GM23248 (cell line): ENCODE measurements around the gene CFAP251. TPM values are rescaled to one million over a fixed set of nuclear protein-coding genes. Genes with fewer than 3 reads are reported as not detected.

ENCODE experiments used
- DNase-seq: peaks from one replicate; pipeline ENCODE4 v3.0.0-alpha.2; 2015
- H2AFZ ChIP-seq: fragments of 200-600 bp; sonication (generic); 2 replicates; pipeline ENCODE4 v1.6.1; 2016; ENCODE audit warnings: antibody characterized with exemption
- H3F3A ChIP-seq: fragments of 200-600 bp; sonication (generic); 2 replicates; pipeline ENCODE4 v1.6.1; 2016; ENCODE audit warnings: mild to moderate bottlenecking, antibody characterized with exemption, mixed run types; ENCODE audit not compliant: insufficient read depth
- H3K27ac ChIP-seq: fragments of 200-600 bp; sonication (generic); 2 replicates; pipeline ENCODE4 v1.5.1; 2016; ENCODE audit warnings: mild to moderate bottlenecking
- H3K27me3 ChIP-seq: fragments of 200-600 bp; sonication (generic); replicated peaks from 2 replicates; pipeline ENCODE4 v1.6.1; 2016; ENCODE audit warnings: mild to moderate bottlenecking; ENCODE audit not compliant: insufficient read depth
- H3K36me3 ChIP-seq: fragments of 200-600 bp; sonication (generic); 2 replicates; pipeline ENCODE4 v1.6.1; 2016; ENCODE audit warnings: low read depth, mild to moderate bottlenecking
- H3K4me1 ChIP-seq: fragments of 200-600 bp; sonication (generic); 2 replicates; pipeline ENCODE4 v1.6.1; 2016; ENCODE audit warnings: mild to moderate bottlenecking; ENCODE audit not compliant: insufficient read depth
- H3K4me2 ChIP-seq: fragments of 200-600 bp; sonication (generic); one replicate; pipeline ENCODE4 v1.6.1; 2016; ENCODE audit warnings: mild to moderate bottlenecking; ENCODE audit not compliant: unreplicated experiment
- H3K4me3 ChIP-seq: fragments of 200-600 bp; sonication (generic); 2 replicates; pipeline ENCODE4 v1.5.1; 2016; ENCODE audit warnings: mild to moderate bottlenecking
- H3K79me2 ChIP-seq: fragments of 200-600 bp; sonication (generic); 2 replicates; pipeline ENCODE4 v1.6.1; 2016; ENCODE audit warnings: mild to moderate bottlenecking; ENCODE audit not compliant: insufficient read depth
- H3K9ac ChIP-seq: fragments of 200-600 bp; sonication (generic); 2 replicates; pipeline ENCODE4 v1.6.1; 2016; ENCODE audit warnings: mild to moderate bottlenecking
- H3K9me2 ChIP-seq: fragments of 200-600 bp; sonication (generic); 2 replicates; pipeline ENCODE4 v1.6.1; 2016; ENCODE audit warnings: mixed run types, mild to moderate bottlenecking, moderate library complexity; ENCODE audit not compliant: insufficient read depth
- H3K9me3 ChIP-seq: fragments of 200-600 bp; sonication (generic); one replicate; pipeline ENCODE4 v1.6.1; 2017; ENCODE audit warnings: low read depth
- H4K20me1 ChIP-seq: fragments of 200-600 bp; sonication (generic); 2 replicates; pipeline ENCODE4 v1.6.0; 2016; ENCODE audit not compliant: insufficient read depth
- EZH2 ChIP-seq: fragments of 200-600 bp; sonication (generic); IDR thresholded peaks from 2 replicates; pipeline ENCODE4 v1.6.1; 2018; ENCODE audit warnings: antibody characterized with exemption, mild to moderate bottlenecking; ENCODE audit not compliant: insufficient read depth, poor library complexity, severe bottlenecking
- EZH2phosphoT487 ChIP-seq: fragments of 200-600 bp; sonication (generic); IDR thresholded peaks from 2 replicates; pipeline ENCODE4 v1.6.1; 2018; ENCODE audit warnings: antibody characterized with exemption, moderate library complexity, mild to moderate bottlenecking, low read depth; ENCODE audit not compliant: insufficient read depth
- WGBS, 2 experiments: methylation state at CpG; one replicate each; pipeline ENCODE4 v1.1.6; 2015 to 2017; ENCODE audit warnings: low lambda C conversion rate in 2 of 2, low coverage in 1 of 2; ENCODE audit errors: missing lambda C conversion rate in 2 of 2; 5-methylcytosine and 5-hydroxymethylcytosine counted together
- in situ Hi-C: fragments of 300-500 bp; cut with MboI; formaldehyde crosslinking; loops from 2 replicates; pipeline ENCODE4 v1.15.0; 2020
- polyA plus RNA-seq: library from polyadenylated mRNA; unstranded; fragments of >200 nt; fragmentation: Nextera tagmentation; extraction: Ambion mirVana; gene quantifications from 2 replicates; pipeline ENCODE4 v1.2.1, GENCODE V29; 2016
- total RNA-seq: library from RNA; depleted of rRNA; stranded (reverse); fragments of >200 nt; shearing (Covaris generic); gene quantifications from 2 replicates; pipeline ENCODE4 v1.2.3, GENCODE V29; 2014

The CFAP251 gene
- total and polyA plus RNA-seq, 2 experiments from 2014 or later: 0.58 to 1.6 TPM

DNA sequence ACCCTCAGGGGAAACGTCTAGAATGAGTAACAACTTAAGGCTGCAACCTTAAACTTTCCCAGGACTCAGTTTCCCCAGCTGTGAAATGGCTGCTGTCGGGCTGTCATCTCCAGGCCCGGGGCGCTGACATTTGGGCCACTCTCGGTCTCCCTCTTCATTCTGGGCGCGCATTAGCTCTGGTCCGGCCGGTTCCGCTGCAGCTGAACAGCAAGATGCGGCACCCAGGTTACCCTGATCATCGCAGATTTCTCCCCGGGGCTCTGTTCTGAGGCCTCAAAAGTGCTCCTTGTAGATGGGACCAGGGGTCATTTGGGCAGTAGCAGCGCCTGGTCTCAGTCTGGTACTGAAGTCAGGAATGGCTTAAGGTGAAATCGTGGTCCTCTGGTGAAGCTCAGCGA is 102.4 kb downstream of the CFAP251 start:
- H3F3A ChIP-seq: no peaks in the 10 kb centered on the region
- H2AFZ ChIP-seq: peak overlapping the region; percentile 78
- 76 to 82% methylated on average over 15 to 16 of the region's 16 CpGs for WGBS, 2 experiments
- peak overlapping the region; percentile 57 for H3K4me2 ChIP-seq
- H4K20me1 ChIP-seq: no peaks in the 10 kb centered on the region
- in situ Hi-C loops: no loop called here
- H3K9me2 ChIP-seq: no peaks in the 10 kb centered on the region
- H3K9me3 ChIP-seq: no peaks in the 10 kb centered on the region
- DNase-seq: no peak
- H3K4me3 ChIP-seq: peak overlapping the region; percentile 74; the same call in 1 of the 2 replicates
- no peaks in the 10 kb centered on the region for H3K36me3 ChIP-seq
- TF ChIP-seq EZH2phosphoT487 (no peak), EZH2 (no peak)
- H3K4me1 ChIP-seq: 0 out of 2 replicates have a peak, but pooled peaks cover 5% of the 10 kb centered on the region
- H3K9ac ChIP-seq: no peak overlapping the region
- H3K79me2 ChIP-seq: peaks cover 7% of the 10 kb centered on the region; the same call in 1 of the 2 replicates
- peaks cover 4% of the 10 kb centered on the region; the same call in 1 of the 2 replicates for H3K27me3 ChIP-seq
- no peak overlapping the region for H3K27ac ChIP-seq

DNA sequence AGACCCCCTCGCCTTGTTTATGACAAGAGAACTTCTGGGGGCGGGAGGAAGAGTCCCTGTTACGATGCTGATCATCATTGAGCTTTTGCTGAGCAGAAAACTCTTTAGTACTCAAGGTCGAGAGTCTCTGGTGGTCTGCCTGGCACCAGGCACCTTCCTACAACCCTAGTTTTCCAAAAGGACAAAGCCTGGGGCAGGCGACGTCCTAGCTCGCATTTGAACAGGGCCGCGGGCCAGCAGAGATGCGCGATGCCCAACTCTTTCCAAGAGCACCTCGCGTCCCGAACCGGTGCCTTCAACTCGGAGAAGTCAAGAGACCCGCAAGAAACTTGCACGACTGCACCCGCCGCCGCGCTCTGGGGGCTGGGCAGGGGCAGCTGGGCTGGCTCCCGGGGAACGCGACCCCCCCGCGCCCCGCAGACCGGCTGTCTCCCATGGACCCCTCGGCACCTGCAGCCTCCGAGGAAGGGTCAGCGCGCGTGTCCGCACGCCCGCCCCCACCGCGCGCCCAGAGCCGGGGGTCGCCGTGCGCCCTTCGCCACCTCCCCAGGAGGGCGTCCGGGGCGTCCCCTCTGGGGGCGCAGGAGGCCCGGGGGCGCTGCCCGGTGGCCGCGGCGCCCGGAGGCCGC is 102.9 kb downstream of the CFAP251 start:
- peaks cover 7% of the 10 kb centered on the region; the same call in 1 of the 2 replicates for H3K79me2 ChIP-seq
- no peaks in the 10 kb centered on the region for H3K36me3 ChIP-seq
- H4K20me1 ChIP-seq: no peaks in the 10 kb centered on the region
- H3K4me2 ChIP-seq: peak overlapping the region; percentile 57
- no peak overlapping the region for H3K27ac ChIP-seq
- H3K9me3 ChIP-seq: no peaks in the 10 kb centered on the region
- no peak for TF ChIP-seq EZH2
- TF ChIP-seq EZH2phosphoT487: no peak
- H3K4me1 ChIP-seq: 0 out of 2 replicates have a peak, but pooled peaks cover 5% of the 10 kb centered on the region
- 2 to 3% methylated on average over 27 to 56 of the region's 57 CpGs for WGBS, 2 experiments
- DNase-seq: peak; percentile 55
- in situ Hi-C loops: no loop called here
- H2AFZ ChIP-seq: peak overlapping the region; percentile 78
- H3F3A ChIP-seq: no peaks in the 10 kb centered on the region
- H3K9me2 ChIP-seq: no peaks in the 10 kb centered on the region
- H3K4me3 ChIP-seq: peak overlapping the region; percentile 74
- H3K9ac ChIP-seq: no peak overlapping the region
- peaks cover 4% of the 10 kb centered on the region; the same call in 1 of the 2 replicates for H3K27me3 ChIP-seq

DNA sequence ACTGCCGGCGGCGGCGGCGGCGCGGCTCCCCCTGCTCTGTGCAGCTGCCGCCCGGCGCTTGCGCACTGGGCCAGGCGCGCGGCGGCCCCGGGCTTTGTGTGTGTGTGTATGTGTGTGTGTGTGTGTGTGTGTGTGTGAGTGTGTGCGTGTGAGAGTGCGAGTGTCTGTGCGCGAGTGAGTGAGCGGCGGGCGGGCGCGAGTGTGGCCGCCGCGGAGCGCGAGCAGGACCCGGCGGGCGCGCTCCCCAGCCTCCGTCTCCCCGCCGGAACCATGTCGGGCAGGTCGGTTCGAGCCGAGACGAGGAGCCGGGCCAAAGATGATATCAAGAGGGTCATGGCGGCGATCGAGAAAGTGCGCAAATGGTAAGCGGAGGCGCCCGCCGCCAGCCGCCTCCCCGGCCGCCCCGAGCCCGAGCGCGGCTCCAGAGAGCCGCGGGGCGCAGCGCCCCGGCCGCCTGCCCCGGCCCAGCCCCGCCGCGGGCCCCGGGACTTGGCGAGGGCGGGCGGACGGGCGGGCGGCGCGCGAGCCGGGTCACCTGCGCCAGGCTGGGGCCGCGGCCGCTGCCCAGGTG is 103.5 kb downstream of the CFAP251 start, which contains the start of gene BCL7A:
Gene BCL7A (plus strand): TSS at position 63 of the 571 bp plus-strand sequence. CDS start 208 bp downstream, at position 271.
- Histone ChIP-seq H3K4me1 (0 out of 2 replicates have a peak, but pooled peaks cover 5% of the 10 kb centered on the region), H3K27me3 (peaks cover 4% of the 10 kb centered on the region; the same call in 1 of the 2 replicates), H3K4me3 (peak within 1 kb of the TSS; percentile 74), H3K79me2 (peaks cover 7% of the 10 kb centered on the region; the same call in 1 of the 2 replicates), H3K36me3 (no peaks in the 10 kb centered on the region), H3K9me3 (no peaks in the 10 kb centered on the region), H4K20me1 (no peaks in the 10 kb centered on the region), H3F3A (no peaks in the 10 kb centered on the region), H3K9ac (peak within 1 kb of the TSS; percentile 75), H2AFZ (peak within 1 kb of the TSS; percentile 84), H3K4me2 (peak within 1 kb of the TSS; percentile 93), H3K9me2 (no peaks in the 10 kb centered on the region), H3K27ac (no peak within 1 kb of the TSS)
- 1 to 10% methylated on average over 2 to 72 of the region's 83 CpGs for WGBS, 2 experiments
- peak; percentile 77 for DNase-seq
- in situ Hi-C loops: no loop called here
- TF ChIP-seq EZH2 (no peak), EZH2phosphoT487 (no peak)

DNA sequence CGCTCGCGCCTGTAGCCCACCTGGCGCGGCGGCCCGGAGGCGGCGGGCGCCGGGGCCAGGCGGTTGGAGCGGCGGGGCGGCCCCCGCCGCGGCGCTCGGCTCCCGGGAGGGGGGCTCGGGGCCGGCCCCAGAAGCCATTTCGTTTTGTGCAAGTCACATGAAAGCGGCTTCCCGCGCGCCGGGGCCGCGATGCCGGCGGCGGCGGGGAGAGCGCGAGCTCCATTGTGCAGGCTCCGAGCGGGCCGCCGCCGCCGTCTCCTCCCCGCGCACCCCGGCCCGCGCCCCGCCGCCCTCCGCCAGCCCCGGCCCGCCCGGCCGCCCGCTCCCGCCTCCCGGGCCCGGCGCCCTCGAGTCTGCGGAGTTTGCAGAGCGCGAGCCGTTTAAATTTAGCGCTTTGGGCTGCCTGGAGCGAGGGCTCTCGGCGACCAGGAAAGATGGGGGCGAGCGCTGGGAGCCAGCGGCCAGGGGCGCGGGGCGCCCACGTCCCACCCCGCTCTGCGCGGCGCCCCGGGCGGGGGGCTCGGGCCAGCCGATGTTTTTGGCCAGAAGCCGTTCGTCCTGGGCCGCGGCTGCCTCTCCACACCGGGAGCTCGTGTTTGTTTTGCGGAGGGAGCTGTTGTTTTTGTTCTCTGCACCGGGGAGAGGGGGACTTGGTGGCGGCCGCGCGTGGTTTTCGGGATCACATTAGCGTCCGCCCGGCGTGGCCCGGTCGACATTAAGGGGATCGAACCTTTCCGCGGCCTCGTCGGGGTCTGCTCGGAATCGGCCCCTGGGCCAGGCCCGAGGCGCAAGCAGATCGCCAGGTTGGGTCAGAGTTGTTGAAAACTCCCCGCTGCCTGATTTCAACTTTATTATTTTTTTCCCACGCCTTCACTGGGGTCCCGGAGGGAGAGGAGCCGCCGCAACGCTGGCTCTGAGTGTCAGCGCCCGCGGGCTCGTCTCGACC is 104.3 kb downstream of the CFAP251 start:
- in situ Hi-C loops: no loop called here

More for the DNA sequence above, 104.3 kb downstream of the CFAP251 start:
- Histone ChIP-seq H3K27me3 (peaks cover 4% of the 10 kb centered on the region; the same call in 1 of the 2 replicates), H3K4me2 (peak overlapping the region; percentile 93), H3K4me1 (0 out of 2 replicates have a peak, but pooled peaks cover 5% of the 10 kb centered on the region), H3K9me2 (no peaks in the 10 kb centered on the region), H3F3A (no peaks in the 10 kb centered on the region), H2AFZ (peak overlapping the region; percentile 84), H3K9ac (peak overlapping the region; percentile 75), H3K9me3 (no peaks in the 10 kb centered on the region), H3K4me3 (peak overlapping the region; percentile 73), H4K20me1 (no peaks in the 10 kb centered on the region), H3K36me3 (no peaks in the 10 kb centered on the region), H3K27ac (peak overlapping the region; percentile 60), H3K79me2 (peaks cover 7% of the 10 kb centered on the region; the same call in 1 of the 2 replicates)
- DNase-seq: peak; percentile 62
- TF ChIP-seq EZH2phosphoT487 (no peak), EZH2 (no peak)
- WGBS, 2 experiments: 1 to 2% methylated on average over 57 to 64 of the region's 124 CpGs
